ENCODE measurements around the gene CDKN2D. TPM values are rescaled to one million over a fixed set of nuclear protein-coding genes. Genes with fewer than 3 reads are reported as not detected.

The CDKN2D gene
- total RNA-seq, 1 donor from 2014 or later, result 10.5 TPM

DNA sequence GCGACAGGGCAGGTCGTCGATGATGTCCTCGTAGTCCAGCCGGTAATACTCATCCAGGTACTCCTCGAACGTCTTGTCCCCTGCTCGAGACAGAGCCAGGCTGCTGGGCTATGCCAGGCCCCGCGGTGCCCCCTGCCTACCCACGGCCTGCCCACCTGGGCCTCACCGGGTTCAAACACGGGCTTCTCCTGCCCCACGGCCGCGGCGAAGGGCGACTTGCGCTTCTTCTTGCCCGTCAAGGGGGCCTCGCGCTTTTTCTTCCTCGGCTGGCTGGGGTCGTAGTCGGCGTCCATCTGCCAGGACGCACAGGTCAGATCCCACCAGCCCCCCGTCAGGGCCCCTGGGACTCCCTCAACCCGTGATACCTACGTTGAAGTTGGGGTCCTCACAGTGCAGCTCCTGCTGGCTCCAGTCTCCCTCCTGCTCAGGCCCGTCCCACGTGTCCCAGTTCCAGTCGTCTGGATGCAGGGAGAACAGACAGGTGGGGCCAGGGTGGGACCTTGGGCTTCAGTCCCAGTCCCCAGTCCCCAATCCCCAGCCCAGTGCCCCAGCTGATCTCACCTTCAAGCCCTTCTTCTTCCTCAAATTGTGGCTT is 11.1 kb downstream of the CDKN2D start:
- no peak overlapping the region for H3K4me3 ChIP-seq
- H3K27ac ChIP-seq, result no peak overlapping the region
- intact Hi-C loops (cut with DNase I), result no loop called here
- DNase-seq, result no peak
- H3K36me3 ChIP-seq, result peaks cover 88% of the 10 kb centered on the region
- no peaks in the 10 kb centered on the region for H3K27me3 ChIP-seq
- H3K4me1 ChIP-seq, result no peaks in the 10 kb centered on the region
- no peak for ATAC-seq
- no peaks in the 10 kb centered on the region for H3K9me3 ChIP-seq
- TF ChIP-seq, protein P1, sequence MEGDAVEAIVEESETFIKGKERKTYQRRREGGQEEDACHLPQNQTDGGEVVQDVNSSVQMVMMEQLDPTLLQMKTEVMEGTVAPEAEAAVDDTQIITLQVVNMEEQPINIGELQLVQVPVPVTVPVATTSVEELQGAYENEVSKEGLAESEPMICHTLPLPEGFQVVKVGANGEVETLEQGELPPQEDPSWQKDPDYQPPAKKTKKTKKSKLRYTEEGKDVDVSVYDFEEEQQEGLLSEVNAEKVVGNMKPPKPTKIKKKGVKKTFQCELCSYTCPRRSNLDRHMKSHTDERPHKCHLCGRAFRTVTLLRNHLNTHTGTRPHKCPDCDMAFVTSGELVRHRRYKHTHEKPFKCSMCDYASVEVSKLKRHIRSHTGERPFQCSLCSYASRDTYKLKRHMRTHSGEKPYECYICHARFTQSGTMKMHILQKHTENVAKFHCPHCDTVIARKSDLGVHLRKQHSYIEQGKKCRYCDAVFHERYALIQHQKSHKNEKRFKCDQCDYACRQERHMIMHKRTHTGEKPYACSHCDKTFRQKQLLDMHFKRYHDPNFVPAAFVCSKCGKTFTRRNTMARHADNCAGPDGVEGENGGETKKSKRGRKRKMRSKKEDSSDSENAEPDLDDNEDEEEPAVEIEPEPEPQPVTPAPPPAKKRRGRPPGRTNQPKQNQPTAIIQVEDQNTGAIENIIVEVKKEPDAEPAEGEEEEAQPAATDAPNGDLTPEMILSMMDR (IDR thresholded peaks at IDR 0.05), result no peak

DNA sequence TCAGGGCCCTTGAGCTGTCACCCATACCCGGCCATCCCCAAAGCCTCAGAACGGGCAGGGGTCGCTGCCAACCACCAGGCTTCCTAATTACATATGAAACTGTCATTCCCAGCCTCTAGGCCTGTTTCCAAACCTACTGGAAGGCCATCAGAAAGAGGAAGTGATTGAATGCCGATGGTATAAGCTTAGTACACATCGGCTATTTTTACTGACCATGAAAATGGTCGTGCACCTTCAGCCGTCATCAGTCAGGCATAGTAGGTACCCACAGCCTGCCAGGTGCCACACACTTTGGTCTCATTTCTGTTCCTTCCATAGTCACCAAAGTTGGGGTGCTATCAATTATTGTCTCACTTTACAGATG is 13.2 kb downstream of the CDKN2D start:
- H3K9me3 ChIP-seq, result no peaks in the 10 kb centered on the region
- H3K27ac ChIP-seq, result no peak overlapping the region
- TF ChIP-seq, protein P1 (IDR thresholded peaks at IDR 0.05), result no peak
- intact Hi-C loops (cut with DNase I), result no loop called here
- H3K36me3 ChIP-seq, result peaks cover 96% of the 10 kb centered on the region
- no peaks in the 10 kb centered on the region for H3K27me3 ChIP-seq
- H3K4me1 ChIP-seq, result no peaks in the 10 kb centered on the region
- no peak overlapping the region for H3K4me3 ChIP-seq
- DNase-seq (no peak), ATAC-seq (no peak)

DNA sequence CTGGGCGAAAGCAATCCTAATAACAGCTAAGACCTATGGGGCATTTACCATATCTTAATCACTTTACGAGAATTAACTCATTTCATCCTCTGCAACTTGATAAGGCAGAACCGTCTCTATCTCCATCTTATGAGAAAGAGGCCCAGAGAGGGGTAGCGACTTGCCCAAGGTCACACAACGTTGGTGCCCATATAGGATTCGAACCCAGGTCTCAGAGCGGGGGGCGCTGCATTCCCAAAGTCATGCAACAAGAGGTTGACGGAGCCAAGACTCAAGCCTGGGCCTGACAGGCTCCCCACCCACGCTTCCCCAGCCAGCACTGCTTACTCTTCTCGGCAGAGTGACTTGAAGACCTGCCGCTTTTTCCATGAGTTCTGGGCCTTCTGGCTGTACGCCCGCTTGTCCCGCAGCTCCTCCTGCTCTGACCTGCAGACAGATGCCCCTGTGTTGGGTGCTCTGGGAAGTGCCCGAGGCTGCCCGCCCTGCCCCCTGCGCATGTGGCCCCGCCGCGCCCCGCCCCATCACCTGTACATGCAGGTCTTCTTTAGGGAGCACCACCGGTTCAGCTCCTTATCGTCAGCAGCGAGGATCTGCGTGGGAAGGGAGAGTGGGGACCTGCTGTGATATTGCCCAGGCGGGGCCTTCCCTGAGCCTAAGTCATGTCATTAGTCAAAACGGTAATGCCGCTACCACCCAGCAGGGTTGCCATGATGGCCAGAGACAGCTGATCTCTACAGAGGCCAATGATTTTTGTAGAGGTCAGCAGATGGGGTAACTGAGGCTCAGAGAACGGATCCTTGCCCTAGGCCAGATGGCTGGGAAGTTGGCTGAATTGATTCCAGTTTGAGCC is 13.8 kb downstream of the CDKN2D start:
- Histone ChIP-seq H3K27ac (no peak overlapping the region), H3K4me1 (no peaks in the 10 kb centered on the region), H3K9me3 (no peaks in the 10 kb centered on the region), H3K4me3 (no peak overlapping the region), H3K36me3 (peaks cover 96% of the 10 kb centered on the region), H3K27me3 (no peaks in the 10 kb centered on the region)
- intact Hi-C loops (cut with DNase I), result no loop called here
- TF ChIP-seq, protein P1 (IDR thresholded peaks at IDR 0.05), result no peak
- DNase-seq, result no peak
- no peak for ATAC-seq

DNA sequence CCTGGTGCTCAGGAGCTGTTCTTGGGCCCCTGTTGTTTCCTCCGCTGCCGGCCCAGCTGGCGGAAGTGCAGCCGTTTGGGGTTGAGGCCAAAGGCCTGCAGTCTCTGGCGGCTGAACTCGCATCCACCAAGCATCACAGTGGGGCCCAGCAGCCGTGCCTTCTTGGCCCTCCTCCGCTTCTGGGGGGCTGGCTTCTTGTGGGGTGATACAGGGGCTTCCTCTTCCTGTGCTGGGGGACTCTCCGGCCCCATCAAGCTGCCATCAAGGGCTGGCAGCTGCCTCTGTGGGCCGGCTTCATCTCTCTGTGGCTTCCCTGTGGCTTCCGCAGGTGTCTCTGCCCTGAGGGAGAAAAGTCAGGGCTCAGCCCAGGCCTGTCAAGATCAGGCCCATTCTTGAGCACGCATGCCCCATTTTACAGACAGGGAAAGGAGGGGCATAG is 14.8 kb downstream of the CDKN2D start:
- peaks cover 96% of the 10 kb centered on the region for H3K36me3 ChIP-seq
- intact Hi-C loops (cut with DNase I), result no loop called here
- TF ChIP-seq, protein P1 (IDR thresholded peaks at IDR 0.05), result no peak
- no peaks in the 10 kb centered on the region for H3K27me3 ChIP-seq
- H3K4me1 ChIP-seq, result no peaks in the 10 kb centered on the region
- no peak overlapping the region for H3K27ac ChIP-seq
- H3K4me3 ChIP-seq, result no peak overlapping the region
- DNase-seq, result no peak
- ATAC-seq, result peak; percentile 8
- no peaks in the 10 kb centered on the region for H3K9me3 ChIP-seq

DNA sequence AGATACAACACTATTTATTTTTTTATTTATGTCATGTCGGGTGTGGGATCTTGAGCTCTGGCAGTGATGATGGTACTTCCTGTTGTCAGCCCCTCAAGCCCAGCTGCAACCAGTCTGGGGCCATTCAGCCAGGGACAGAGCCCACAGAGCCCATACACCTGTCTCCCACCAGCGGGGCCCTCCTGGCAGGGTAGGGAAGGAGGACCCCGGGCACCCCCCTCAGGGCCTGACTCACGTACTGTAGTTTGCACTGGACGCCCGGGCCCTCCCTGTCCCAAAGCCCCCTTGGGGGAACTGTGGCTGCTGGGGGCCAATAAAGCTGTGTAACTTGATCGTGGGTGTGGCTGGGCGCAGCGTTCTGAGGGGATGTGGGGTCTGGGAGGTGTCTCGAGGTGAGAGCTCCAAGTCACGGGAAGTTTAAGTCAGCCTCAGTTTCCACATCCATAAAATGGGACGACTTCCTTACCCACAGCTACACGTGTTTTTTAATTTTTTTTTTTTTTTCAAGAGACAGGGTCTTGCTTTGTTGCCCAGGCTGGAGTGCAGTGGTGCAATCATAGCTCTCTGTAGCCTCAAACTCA is 15.6 kb downstream of the CDKN2D start:
- H3K4me3 ChIP-seq, result no peak overlapping the region
- DNase-seq, result no peak
- no peaks in the 10 kb centered on the region for H3K27me3 ChIP-seq
- no peak for ATAC-seq
- H3K9me3 ChIP-seq, result no peaks in the 10 kb centered on the region
- peaks cover 96% of the 10 kb centered on the region for H3K36me3 ChIP-seq
- no peak overlapping the region for H3K27ac ChIP-seq
- TF ChIP-seq, protein P1 (IDR thresholded peaks at IDR 0.05), result no peak
- intact Hi-C loops (cut with DNase I), result no loop called here
- H3K4me1 ChIP-seq, result no peaks in the 10 kb centered on the region
